ENCODE data around the gene PRMT1. TPM values are rescaled to one million over a fixed set of nuclear protein-coding genes. Genes with fewer than 3 reads are reported as not detected.

PRMT1 gene
- total and polyA plus RNA-seq, 9 of the 15 experiments (the other 6 are each of a cell fraction or from before 2014, with no cell fraction given): 13.3 to 464 (median 326) TPM

DNA sequence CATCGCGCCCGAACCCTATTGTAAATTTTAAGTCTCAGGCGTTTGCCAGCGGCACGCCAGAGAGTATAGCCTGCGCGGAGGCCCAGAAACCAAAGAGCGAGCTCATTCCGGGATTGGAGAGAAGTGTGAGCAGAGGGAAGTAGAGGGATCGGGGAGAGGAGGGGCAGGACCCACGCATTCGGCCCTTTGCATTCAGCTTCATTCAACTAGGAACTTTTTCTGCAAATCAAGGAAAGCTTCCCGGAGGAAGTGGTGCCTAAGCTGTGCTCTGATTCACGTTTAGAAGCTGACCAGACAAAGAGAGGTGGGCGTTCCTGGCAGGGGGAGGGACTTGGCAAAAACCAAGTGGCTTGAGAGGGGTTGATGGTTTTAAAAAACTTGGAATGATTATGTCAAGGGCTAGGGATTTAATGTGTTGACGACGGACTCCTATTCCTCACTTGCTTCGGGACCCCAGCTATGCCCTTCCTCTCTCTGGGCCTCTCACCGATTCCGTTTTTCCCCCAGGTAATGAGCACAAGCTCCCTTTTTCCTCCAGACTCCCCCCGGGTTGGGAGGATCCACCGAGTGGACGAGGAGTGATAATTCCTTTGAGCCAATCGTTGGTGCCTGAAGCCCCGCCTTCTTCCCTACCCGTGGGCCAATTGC lies 811 bp upstream of the PRMT1 start (continued):
- TF ChIP-seq HCFC1 (IDR thresholded peaks at IDR 0.05; ENCODE audit: low read depth, low read length) (0 out of 2 replicates have a peak, but pooled peaks have one; percentile 19), ETS2 (tag; IDR thresholded peaks at IDR 0.05; ENCODE audit: borderline replicate concordance, poor library complexity, severe bottlenecking) (no peak), ZNF77 (CRISPR knock-in tag; IDR thresholded peaks at IDR 0.05) (no peak), MYBL2 (IDR thresholded peaks at IDR 0.05; ENCODE audit: low read depth) (no peak; the same call in 1 of the 2 replicates), MYBL2 (CRISPR knock-in tag; IDR thresholded peaks at IDR 0.05; ENCODE audit: borderline replicate concordance) (no peak), ZBED1 (IDR thresholded peaks at IDR 0.05) (no peak), ZNF57 (CRISPR knock-in tag; IDR thresholded peaks at IDR 0.05) (0 out of 2 replicates have a peak, but pooled peaks have one; percentile 10), TFAM (CRISPR knock-in tag; conservative IDR thresholded peaks at IDR 0.05) (no peak), HNRNPH1 (optimal IDR thresholded peaks at IDR 0.05; ENCODE audit: low read depth, low read length) (no peak), KLF6 (CRISPR knock-in tag; IDR thresholded peaks at IDR 0.05; ENCODE audit: borderline replicate concordance) (no peak), MCM5 (IDR thresholded peaks at IDR 0.05; ENCODE audit: low read depth) (no peak), E2F1 (CRISPR knock-in tag; IDR thresholded peaks at IDR 0.05) (0 out of 2 replicates have a peak, but pooled peaks have one; percentile 19), HIVEP1 (CRISPR knock-in tag; IDR thresholded peaks at IDR 0.05) (no peak), ZNF707 (CRISPR knock-in tag; conservative IDR thresholded peaks at IDR 0.05) (no peak), ZBTB2 (IDR thresholded peaks at IDR 0.05) (no peak), C11orf30 (IDR thresholded peaks at IDR 0.05; ENCODE audit: low read depth) (no peak), RFX1 (IDR thresholded peaks at IDR 0.05) (no peak), ERF (CRISPR knock-in tag; IDR thresholded peaks at IDR 0.05) (no peak), HMG20B (CRISPR knock-in tag; IDR thresholded peaks at IDR 0.05) (no peak), TCF7 (IDR thresholded peaks at IDR 0.05; ENCODE audit: borderline replicate concordance) (no peak)
- TF ChIP-seq, protein P1, sequence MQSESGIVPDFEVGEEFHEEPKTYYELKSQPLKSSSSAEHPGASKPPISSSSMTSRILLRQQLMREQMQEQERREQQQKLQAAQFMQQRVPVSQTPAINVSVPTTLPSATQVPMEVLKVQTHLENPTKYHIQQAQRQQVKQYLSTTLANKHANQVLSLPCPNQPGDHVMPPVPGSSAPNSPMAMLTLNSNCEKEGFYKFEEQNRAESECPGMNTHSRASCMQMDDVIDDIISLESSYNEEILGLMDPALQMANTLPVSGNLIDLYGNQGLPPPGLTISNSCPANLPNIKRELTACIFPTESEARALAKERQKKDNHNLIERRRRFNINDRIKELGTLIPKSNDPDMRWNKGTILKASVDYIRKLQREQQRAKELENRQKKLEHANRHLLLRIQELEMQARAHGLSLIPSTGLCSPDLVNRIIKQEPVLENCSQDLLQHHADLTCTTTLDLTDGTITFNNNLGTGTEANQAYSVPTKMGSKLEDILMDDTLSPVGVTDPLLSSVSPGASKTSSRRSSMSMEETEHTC (IDR thresholded peaks at IDR 0.05): no peak
- TF ChIP-seq, protein P2, sequence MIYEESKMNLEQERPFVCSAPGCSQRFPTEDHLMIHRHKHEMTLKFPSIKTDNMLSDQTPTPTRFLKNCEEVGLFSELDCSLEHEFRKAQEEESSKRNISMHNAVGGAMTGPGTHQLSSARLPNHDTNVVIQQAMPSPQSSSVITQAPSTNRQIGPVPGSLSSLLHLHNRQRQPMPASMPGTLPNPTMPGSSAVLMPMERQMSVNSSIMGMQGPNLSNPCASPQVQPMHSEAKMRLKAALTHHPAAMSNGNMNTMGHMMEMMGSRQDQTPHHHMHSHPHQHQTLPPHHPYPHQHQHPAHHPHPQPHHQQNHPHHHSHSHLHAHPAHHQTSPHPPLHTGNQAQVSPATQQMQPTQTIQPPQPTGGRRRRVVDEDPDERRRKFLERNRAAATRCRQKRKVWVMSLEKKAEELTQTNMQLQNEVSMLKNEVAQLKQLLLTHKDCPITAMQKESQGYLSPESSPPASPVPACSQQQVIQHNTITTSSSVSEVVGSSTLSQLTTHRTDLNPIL (CRISPR knock-in tag; IDR thresholded peaks at IDR 0.05): no peak
- TF ChIP-seq, protein P3, sequence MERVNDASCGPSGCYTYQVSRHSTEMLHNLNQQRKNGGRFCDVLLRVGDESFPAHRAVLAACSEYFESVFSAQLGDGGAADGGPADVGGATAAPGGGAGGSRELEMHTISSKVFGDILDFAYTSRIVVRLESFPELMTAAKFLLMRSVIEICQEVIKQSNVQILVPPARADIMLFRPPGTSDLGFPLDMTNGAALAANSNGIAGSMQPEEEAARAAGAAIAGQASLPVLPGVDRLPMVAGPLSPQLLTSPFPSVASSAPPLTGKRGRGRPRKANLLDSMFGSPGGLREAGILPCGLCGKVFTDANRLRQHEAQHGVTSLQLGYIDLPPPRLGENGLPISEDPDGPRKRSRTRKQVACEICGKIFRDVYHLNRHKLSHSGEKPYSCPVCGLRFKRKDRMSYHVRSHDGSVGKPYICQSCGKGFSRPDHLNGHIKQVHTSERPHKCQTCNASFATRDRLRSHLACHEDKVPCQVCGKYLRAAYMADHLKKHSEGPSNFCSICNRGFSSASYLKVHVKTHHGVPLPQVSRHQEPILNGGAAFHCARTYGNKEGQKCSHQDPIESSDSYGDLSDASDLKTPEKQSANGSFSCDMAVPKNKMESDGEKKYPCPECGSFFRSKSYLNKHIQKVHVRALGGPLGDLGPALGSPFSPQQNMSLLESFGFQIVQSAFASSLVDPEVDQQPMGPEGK (CRISPR knock-in tag; IDR thresholded peaks at IDR 0.05; ENCODE audit: borderline replicate concordance): no peak
